Sigmoid colon (tissue), 3 donors: Measurements from ENCODE around the gene MOB2.

ENCODE experiments used
- CTCF ChIP-seq, 4 experiments: fragments of 450-650 bp in 3 of 4; fragments of 200-600 bp in 1 of 4; IDR thresholded peaks; one replicate each; pipeline ENCODE4 v1.5.1; 2016 to 2019; ENCODE audit warnings: antibody characterized with exemption in 4 of 4, mild to moderate bottlenecking in 3 of 4, moderate library complexity in 2 of 4
- POLR2A ChIP-seq, 2 donors: fragments of 450-650 bp; IDR thresholded peaks; one replicate each; pipeline ENCODE4 v1.6.1; 2016; ENCODE audit warnings: antibody characterized with exemption in 2 of 2, mild to moderate bottlenecking in 2 of 2, moderate library complexity in 2 of 2

DNA sequence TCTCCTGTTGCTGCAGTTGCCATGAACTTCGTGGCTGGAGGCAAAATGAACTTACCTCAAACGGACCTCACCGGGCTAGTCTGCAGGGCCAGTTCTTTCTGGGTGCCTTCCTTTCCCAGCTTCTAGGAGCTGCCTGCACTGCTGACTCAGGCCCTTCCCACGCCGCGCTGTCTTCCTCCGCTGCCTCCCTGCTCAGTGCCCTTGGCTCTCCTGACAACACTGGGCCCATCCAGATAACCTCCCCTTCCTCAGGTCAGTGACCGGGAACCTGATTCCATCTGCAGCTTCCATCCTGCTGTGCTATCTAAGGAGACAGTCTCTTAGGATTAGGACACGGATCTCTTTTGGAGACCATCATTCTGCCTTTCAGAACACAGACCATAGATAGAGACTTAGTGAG, 19.3 kb downstream of the MOB2 start:
- TF ChIP-seq POLR2A (IDR thresholded peaks at IDR 0.05) (no peak), CTCF (IDR thresholded peaks at IDR 0.05) (no peak)
